Heart right ventricle (tissue), 16 donors: ENCODE measurements around the gene ZDHHC22. TPM values are rescaled to one million over a fixed set of nuclear protein-coding genes. Genes with fewer than 3 reads are reported as not detected.

Experiments
- ATAC-seq, 8 donors: fragments of 200-7000 bp; cut with Tn5 transposase; one replicate each; pipeline ENCODE4 v1.9.1; 2020; ENCODE audit warnings: mild to moderate bottlenecking in 8 of 8, moderate library complexity in 8 of 8, moderate number of reproducible peaks in 1 of 8
- DNase-seq, 2 donors: peaks; one replicate each; pipeline ENCODE4 v3.0.0-alpha.2; 2020
- H3K27ac ChIP-seq, 10 donors: fragments of 200-600 bp; sonication (generic) in 2 of 10; one replicate each; pipeline versions ENCODE4 v1.5.0 to v1.8.0; 2020 to 2022; ENCODE audit warnings: mild to moderate bottlenecking in 3 of 10
- H3K27me3 ChIP-seq, 7 donors: fragments of 200-600 bp; one replicate each; pipeline ENCODE4 v1.8.0; 2021 to 2022; ENCODE audit warnings: mild to moderate bottlenecking in 2 of 7
- H3K36me3 ChIP-seq, 9 donors: fragments of 200-600 bp; sonication (generic) in 1 of 9; one replicate each; pipeline versions ENCODE4 v1.5.0 to v1.8.0; 2020 to 2022; ENCODE audit warnings: mild to moderate bottlenecking in 2 of 9
- H3K4me1 ChIP-seq, 9 donors: fragments of 200-600 bp; sonication (generic) in 1 of 9; one replicate each; pipeline versions ENCODE4 v1.5.0 to v1.8.0; 2020 to 2022; ENCODE audit warnings: mild to moderate bottlenecking in 4 of 9
- H3K4me3 ChIP-seq, 10 donors: fragments of 200-600 bp; sonication (generic) in 2 of 10; one replicate each; pipeline versions ENCODE4 v1.5.0 to v1.8.0; 2020 to 2022; ENCODE audit warnings: mild to moderate bottlenecking in 7 of 10, moderate library complexity in 2 of 10
- H3K9me3 ChIP-seq, 11 donors: fragments of 200-600 bp in 10 of 11; sonication (generic) in 2 of 11; one replicate each; pipeline versions ENCODE4 v1.5.0 to v1.8.0; 2013 to 2022; ENCODE audit warnings: mild to moderate bottlenecking in 2 of 11, control low read depth in 1 of 11, moderate library complexity in 1 of 11
- CTCF ChIP-seq, 9 donors: fragments of 200-600 bp; sonication (generic) in 2 of 9; IDR thresholded peaks; one replicate each; pipeline versions ENCODE4 v1.5.0 to v1.8.0; 2021 to 2022; ENCODE audit warnings: antibody characterized with exemption in 9 of 9, mild to moderate bottlenecking in 5 of 9, moderate library complexity in 1 of 9
- WGBS, 2 donors: extraction: QIAGEN DNeasy Blood & Tissue Kit; methylation state at CpG; one replicate each; pipeline ENCODE4 v1.1.7; 2013; ENCODE audit warnings: inconsistent platforms in 1 of 2; 5-methylcytosine and 5-hydroxymethylcytosine counted together
- intact Hi-C, 10 donors: fragments of 100-400 bp; cut with DNase I; formaldehyde crosslinking; loops; one replicate each; pipeline versions ENCODE4 v1.11.1 to v1.14.2; 2022
- polyA plus RNA-seq, 2 donors: library from polyadenylated mRNA; stranded (reverse); fragments of 200-250 nt; gene quantifications; one replicate each; pipeline ENCODE4 v1.2.3, GENCODE V29; 2013
- total RNA-seq, 10 donors: library from RNA; stranded (reverse); fragmentation: NEBNext Ultra II Directional in 3 of 10; extraction: Animal tissue kit (Norgen Biotek cat#: 25700) in 3 of 10; gene quantifications; one replicate each; pipeline versions ENCODE4 v1.2.1 to v1.2.4, GENCODE V29; 2021 to 2023
- donor health status: Arrhythmogenic right ventricular cardiomyopathy.
- donor health status: ischemic (EF 13 %, LVEDD 7.1; RV severe dilation, severe dysfunction).
- donor health status: healthy with polysubstance abuse.
- donor health status: DM: no; HTN: yes; CAD: no.
- donor health status: DM: no; HTN: no; CAD: no.
- donor health status: ischemic (EF 25% LVEDD 6.9; RV normal size, moderate dysfunction).
- donor health status: ischemic (EF 25% LVEDD 5.7; RV mildly dilated, moderate dysfunction).
- donor health status: healthy.
- donor health status: DM: yes; HTN: yes; CAD: no.
- donor health status: Ischemic cardiomyopathy.
- donor health status: ischemic (EF 35%, LVEDD 5.7; RV mildly dilated, moderate dysfunction).
- donor health status: nonischemic (EF 11% LVEDD 7.7; RV severe dilation, severe dysfunction).
- donor health status: DM: yes; HTN: yes; CAD: no.
- donor health status: PGD.
- donor health status: ischemic (EF 29% LVEDD 5.4; RV normal size, mild dysfunction).
- donor health status: nonischemic (EF 23%, LVEDD 6.1; RV moderate dilation, normal function).

The ZDHHC22 gene
- total and polyA plus RNA-seq, 12 donors, result 0.09 TPM; not detected in 11

DNA sequence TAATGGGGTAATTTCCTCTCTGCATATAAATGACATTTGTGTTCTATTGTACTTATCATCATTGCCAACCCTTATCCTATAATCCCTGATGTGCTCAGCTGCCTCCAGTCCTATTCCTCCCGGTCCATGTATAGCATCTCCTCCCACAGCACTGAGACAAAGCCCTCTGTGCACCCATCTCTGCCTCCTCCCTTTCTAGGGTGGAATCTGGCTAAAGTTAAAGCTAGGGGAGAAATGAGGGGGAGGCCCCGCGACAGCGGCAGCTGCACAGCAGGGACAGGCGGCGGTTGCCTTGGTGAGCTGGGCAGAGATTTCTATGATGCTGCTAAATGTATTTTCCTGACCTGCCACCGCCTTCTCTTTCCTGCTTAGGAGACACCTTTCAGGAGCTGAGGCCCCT is 12.8 kb upstream of the ZDHHC22 start:
- intact Hi-C loops, result loop anchor here in 9 of 10 donors (5.0 to 10.0 kb wide), 5 partner anchors 150 to 390 kb away; no protein-coding TSS in a partner anchor
- H3K4me1 ChIP-seq, result peaks cover 0 to 22% (median 4%) of the 10 kb centered on the region in 9 donors
- 47 to 63% methylated on average over 7 of the region's 7 CpGs for WGBS, 2 donors
- no peak overlapping the region for H3K27ac ChIP-seq
- H3K4me3 ChIP-seq, result no peak overlapping the region
- no peaks in the 10 kb centered on the region for H3K9me3 ChIP-seq
- no peaks in the 10 kb centered on the region for H3K36me3 ChIP-seq
- peaks cover 0 to 56% (median 33%) of the 10 kb centered on the region in 7 donors for H3K27me3 ChIP-seq
- DNase-seq, result no peak
- TF ChIP-seq CTCF (IDR thresholded peaks at IDR 0.05), result no peak
- no peak for ATAC-seq

DNA sequence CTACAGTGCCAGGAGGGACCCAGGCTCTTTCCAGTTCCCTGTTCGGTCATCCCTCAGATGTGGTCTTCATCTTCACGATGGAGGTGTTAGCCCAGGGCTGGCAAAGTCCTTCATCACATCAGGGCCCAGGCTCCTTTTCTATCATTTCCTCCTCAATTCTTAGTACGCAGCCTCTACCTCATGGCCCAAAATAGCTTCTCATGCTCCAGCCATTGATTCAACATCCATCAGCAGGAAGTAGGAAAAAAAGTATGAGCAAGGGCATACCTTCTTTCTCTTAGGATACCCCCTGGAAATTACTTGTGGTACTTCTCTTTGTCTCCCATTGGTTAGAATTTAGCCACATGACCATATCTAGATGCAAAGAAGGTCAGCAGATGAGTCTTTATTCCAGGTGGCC is 12.2 kb upstream of the ZDHHC22 start:
- Histone ChIP-seq H3K27me3 (peaks cover 0 to 50% (median 33%) of the 10 kb centered on the region in 7 donors), H3K4me3 (no peak overlapping the region), H3K36me3 (no peaks in the 10 kb centered on the region), H3K9me3 (no peaks in the 10 kb centered on the region), H3K27ac (no peak overlapping the region), H3K4me1 (peaks cover 0 to 22% (median 4%) of the 10 kb centered on the region in 9 donors)
- 90 to 93% methylated on average over 3 of the region's 3 CpGs for WGBS, 2 donors
- no peak for TF ChIP-seq CTCF (IDR thresholded peaks at IDR 0.05)
- DNase-seq (no peak), ATAC-seq (no peak)
- intact Hi-C loops, result loop anchor here in 9 of 10 donors (2.0 to 10.0 kb wide), 6 partner anchors 151 to 391 kb away; no protein-coding TSS in a partner anchor

- intact Hi-C loops, result loop anchor here (1.0 to 10.0 kb wide), 7 partner anchors 153 to 393 kb away; no protein-coding TSS in a partner anchor
- WGBS, 2 donors, result 12 to 27% methylated on average over 2 of the region's 2 CpGs
Measured at GRCh38 chr14:77151918-77152588, 10.5 kb upstream of the ZDHHC22 start.

GRCh38 chr14:77151245-77151644 is 9.7 kb upstream of the ZDHHC22 start:
- Histone ChIP-seq H3K36me3 (no peaks in the 10 kb centered on the region), H3K27ac (no peak overlapping the region), H3K4me3 (no peak overlapping the region), H3K27me3 (peaks cover 0 to 53% (median 40%) of the 10 kb centered on the region in 7 donors), H3K9me3 (no peaks in the 10 kb centered on the region), H3K4me1 (peaks cover 0 to 14% (median 0%) of the 10 kb centered on the region in 9 donors)
- no peak for ATAC-seq
- intact Hi-C loops, result loop anchor here in 9 of 10 donors (5.0 to 10.0 kb wide), 5 partner anchors 154 to 394 kb away; no protein-coding TSS in a partner anchor
- no peak for DNase-seq
- WGBS, 2 donors, result 1 to 4% methylated on average over 5 of the region's 5 CpGs
- peak in 8 of 9 donors; percentile 6 to 51 (median 38) for TF ChIP-seq CTCF (IDR thresholded peaks at IDR 0.05)

More at GRCh38 chr14:77151918-77152588, 10.5 kb upstream of the ZDHHC22 start:
- H3K9me3 ChIP-seq, result no peaks in the 10 kb centered on the region
- H3K27ac ChIP-seq, result no peak overlapping the region
- TF ChIP-seq CTCF (IDR thresholded peaks at IDR 0.05), result peak in 5 of 9 donors; percentile 26 to 42 (median 31)
- no peak overlapping the region for H3K4me3 ChIP-seq
- DNase-seq (no peak), ATAC-seq (peak in 4 of 8 donors; percentile 25 to 57 (median 45))
- no peaks in the 10 kb centered on the region for H3K36me3 ChIP-seq
- peaks cover 0 to 45% (median 32%) of the 10 kb centered on the region in 7 donors for H3K27me3 ChIP-seq
- peaks cover 0 to 14% (median 0%) of the 10 kb centered on the region in 9 donors for H3K4me1 ChIP-seq
